GM10248 (cell line): ENCODE data around the gene UBE2E2.

ENCODE experiments used
- CTCF ChIA-PET: fragments of 300-600 bp; sonication (Branson Sonifier 250); formaldehyde crosslinking; extraction: SDS; loops from one replicate; lab custom pipeline; 2021; ENCODE audit warnings: antibody characterized with exemption; lab: Yijun Ruan, JAX
- POLR2A ChIA-PET: fragments of 350-650 bp; sonication (Branson Sonifier 250); formaldehyde crosslinking; extraction: SDS; loops from one replicate; lab custom pipeline; 2020; ENCODE audit warnings: antibody characterized with exemption; lab: Yijun Ruan, JAX
- DNase-seq: peaks from one replicate; pipeline ENCODE4 v3.0.0; 2012; ENCODE audit errors: extremely low spot score
- TF ChIP-seq, protein P1 (sequence below): IDR thresholded peaks from 2 replicates; pipeline ENCODE4 v1.5.1; 2012; ENCODE audit warnings: mild to moderate bottlenecking, low read depth; ENCODE audit errors: extremely low read depth, missing control alignments, control extremely low read depth

The UBE2E2 gene

DNA sequence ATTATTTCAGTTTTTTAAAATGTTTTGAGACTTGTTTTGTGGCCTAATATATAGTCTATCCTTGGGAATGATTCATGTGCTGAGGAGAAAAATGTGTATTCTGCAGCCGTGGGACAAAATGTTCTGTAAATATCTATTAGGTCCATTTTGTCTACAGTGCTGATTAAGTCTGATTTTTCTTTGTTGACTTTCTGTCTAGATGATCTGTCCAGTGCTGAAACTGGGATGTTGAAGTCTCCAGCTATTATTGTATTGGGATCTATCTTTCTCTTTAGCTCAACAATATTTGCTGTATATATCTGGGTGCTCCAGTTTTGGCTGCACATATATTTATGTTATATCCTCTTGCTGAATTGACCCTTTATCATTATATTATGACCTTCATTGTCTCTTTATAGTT is 85.2 kb downstream of the UBE2E2 start:
- POLR2A ChIA-PET, result interaction anchor here (0.6 to 0.7 kb wide), 2 partner anchors 17 to 232 kb away, joined by 3 read pairs; no protein-coding TSS in a partner anchor

DNA sequence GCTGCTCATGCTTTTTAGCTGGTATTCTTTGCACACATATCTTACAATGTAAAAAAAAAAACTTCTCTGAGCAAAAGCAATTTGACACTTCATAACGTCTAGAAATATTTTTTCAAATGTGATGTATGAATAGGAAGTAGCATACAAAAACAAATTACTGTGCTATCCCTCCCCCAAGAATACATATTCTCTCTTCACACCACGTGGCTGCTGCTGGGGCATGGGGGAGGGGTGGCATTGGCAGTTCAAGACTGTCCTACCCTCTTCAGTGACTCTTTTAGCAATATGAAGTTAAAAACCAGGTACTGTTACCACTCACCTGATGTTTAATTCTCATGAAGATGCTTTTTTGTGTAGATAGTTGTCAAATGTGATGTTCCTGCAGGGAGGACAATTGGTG is 85.6 kb downstream of the UBE2E2 start:
- no peak for DNase-seq
- ChIA-PET POLR2A (interaction anchor here (0.6 to 0.7 kb wide), 2 partner anchors 17 to 231 kb away, joined by 3 read pairs; no protein-coding TSS in a partner anchor), CTCF (no interaction called here)
- TF ChIP-seq, protein P1, sequence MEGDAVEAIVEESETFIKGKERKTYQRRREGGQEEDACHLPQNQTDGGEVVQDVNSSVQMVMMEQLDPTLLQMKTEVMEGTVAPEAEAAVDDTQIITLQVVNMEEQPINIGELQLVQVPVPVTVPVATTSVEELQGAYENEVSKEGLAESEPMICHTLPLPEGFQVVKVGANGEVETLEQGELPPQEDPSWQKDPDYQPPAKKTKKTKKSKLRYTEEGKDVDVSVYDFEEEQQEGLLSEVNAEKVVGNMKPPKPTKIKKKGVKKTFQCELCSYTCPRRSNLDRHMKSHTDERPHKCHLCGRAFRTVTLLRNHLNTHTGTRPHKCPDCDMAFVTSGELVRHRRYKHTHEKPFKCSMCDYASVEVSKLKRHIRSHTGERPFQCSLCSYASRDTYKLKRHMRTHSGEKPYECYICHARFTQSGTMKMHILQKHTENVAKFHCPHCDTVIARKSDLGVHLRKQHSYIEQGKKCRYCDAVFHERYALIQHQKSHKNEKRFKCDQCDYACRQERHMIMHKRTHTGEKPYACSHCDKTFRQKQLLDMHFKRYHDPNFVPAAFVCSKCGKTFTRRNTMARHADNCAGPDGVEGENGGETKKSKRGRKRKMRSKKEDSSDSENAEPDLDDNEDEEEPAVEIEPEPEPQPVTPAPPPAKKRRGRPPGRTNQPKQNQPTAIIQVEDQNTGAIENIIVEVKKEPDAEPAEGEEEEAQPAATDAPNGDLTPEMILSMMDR, result no peak

More for the DNA sequence above, 85.2 kb downstream of the UBE2E2 start:
- DNase-seq, result no peak
- CTCF ChIA-PET, result no interaction called here
- TF ChIP-seq, protein P1, result no peak

DNA sequence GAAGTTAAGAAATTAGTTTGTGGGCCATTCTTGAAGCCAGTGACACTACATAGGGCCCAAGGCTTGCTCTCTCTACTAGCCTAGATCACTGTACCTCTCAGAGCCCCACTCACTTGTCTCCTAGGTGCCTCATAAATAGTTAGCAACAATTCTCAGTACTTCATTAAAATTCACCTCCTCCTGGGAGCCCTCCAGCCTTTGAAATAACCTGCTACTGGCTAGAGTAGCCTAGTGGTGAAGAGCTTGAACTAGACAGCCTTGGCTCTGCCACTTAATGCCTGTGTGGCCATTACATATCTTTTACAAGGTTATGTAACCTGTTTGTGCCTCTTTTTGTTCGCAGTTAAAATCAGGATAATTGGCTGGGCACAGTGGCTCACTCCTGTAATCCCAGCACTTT is 89.3 kb downstream of the UBE2E2 start:
- CTCF ChIA-PET, result no interaction called here

DNA sequence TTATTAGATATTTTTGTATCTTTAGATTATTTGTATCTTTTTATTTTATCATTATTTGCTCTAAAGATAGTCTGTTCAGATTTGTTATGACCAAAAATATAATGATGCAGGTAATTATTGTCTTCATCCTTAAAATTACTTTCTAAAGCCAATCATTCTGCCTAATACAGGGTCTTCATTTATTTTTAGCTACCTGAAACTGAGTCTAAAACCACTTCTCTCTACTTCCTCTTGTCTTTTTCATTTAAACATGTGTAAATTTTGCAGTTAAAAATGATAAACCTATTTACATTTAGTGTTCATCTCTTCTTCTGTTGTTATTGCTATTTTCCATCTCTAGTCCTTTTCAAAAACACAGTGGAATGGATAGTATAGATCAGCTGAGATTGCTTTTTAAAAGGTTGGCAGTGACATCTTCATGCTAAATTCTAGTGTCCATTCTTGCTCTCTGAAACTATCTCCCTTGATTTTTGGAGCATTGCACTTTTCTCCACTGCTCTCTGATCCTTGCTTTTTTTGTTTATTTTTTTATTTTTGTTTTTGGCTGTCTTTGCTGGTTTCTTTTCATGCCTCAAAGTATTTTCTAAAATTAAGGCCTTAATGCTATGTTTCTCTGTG is 91.8 kb downstream of the UBE2E2 start:
- CTCF ChIA-PET, result interaction anchor here (1.2 kb wide), 1 partner anchor 39 kb away, joined by 3 read pairs; no protein-coding TSS in a partner anchor
- no peak for DNase-seq
- POLR2A ChIA-PET, result no interaction called here
- TF ChIP-seq, protein P1, result no peak

More for the DNA sequence above, 89.3 kb downstream of the UBE2E2 start:
- no peak for DNase-seq
- POLR2A ChIA-PET, result no interaction called here
- TF ChIP-seq, protein P1, result no peak

DNA sequence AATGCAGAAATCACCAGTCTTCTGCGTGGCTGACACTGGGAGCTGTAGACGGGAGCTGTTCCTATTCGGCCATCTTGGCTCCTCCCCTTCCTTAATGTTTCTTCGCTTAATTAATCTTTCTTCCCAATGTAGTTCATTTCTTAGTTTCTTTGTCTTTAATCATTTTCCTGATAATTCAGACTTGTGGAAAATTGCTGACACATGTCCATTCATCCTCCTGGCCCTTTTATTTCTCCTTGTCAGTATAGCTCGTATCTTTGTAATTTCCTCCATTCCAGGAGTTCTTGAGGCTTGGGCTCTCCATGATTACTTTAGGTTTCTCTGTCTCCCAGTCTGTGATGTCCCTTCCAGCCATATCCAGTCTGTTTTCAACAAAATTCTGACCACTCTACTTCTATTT is 98.7 kb downstream of the UBE2E2 start:
- no peak for DNase-seq
- POLR2A ChIA-PET, result no interaction called here
- TF ChIP-seq, protein P1, result no peak
- CTCF ChIA-PET, result no interaction called here

DNA sequence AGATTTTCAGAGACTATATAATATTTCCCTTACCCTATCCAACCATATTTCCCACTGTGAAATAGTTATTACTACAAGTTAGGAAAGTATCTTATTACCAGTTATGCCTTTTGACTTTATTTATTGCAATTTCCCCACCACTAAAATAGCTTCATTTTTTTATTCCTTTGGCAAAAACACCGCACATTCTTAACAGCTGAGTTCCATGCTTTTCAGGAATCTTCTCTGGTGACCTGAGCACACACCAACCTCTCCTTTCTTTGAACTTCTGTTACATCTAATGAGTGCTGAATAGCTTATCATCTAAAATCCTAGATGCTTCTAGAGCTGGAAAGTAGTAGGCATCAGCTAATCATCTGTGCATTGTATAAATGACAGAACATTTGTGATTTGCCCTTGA is 99.1 kb downstream of the UBE2E2 start:
- TF ChIP-seq, protein P1, result no peak
- POLR2A ChIA-PET, result interaction anchor here (0.6 kb wide), 1 partner anchor 446 kb away, joined by 7 read pairs; no protein-coding TSS in a partner anchor
- CTCF ChIA-PET, result no interaction called here
- no peak for DNase-seq
